Astrocyte (in vitro differentiated cells and primary cell): Measurements from ENCODE around the gene SORT1.

Experiments
- EZH2 ChIP-seq: IDR thresholded peaks from 2 replicates; pipeline ENCODE4 v1.6.1; 2012; ENCODE audit warnings: mild to moderate bottlenecking, low read length, inconsistent platforms; ENCODE audit not compliant: insufficient read depth
- TF ChIP-seq, protein P1 (sequence below): IDR thresholded peaks from 2 replicates; pipeline ENCODE4 v1.5.1; 2011; ENCODE audit warnings: low read depth, mild to moderate bottlenecking, inconsistent platforms, low read length, moderate library complexity; ENCODE audit not compliant: insufficient read depth

DNA sequence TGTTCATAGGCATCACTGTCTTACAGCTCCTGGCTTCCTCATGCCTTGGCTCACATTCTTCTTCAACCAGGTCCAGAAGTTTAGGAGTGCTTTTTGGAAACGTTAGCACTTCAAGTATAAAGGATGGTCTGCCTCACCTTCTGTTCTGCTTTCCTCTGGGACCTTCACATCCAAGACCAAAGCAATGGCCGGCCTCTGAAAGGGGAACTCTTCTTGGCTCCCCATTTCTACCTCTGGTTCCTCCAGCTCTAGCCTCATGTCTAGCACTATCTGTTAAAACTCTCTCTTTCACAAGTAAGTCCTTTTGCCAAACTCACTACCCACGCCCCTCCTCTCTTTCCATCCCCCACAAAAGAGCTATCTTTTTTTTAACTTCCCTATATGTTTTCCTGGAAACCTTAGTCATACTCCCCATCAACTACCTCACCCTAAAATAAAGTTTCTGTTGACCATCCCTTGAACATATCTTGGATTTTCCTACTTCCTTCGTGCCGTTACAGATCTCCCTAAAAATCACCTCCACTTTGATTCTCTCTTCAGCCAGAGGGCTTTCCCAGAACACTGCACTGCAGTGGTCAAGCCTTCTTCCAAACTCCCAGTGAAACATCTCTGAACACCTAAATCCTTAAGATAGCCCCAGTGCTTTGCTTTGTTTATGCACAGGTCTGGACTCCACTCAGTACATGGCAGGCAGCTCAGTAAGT, 7.9 kb downstream of the SORT1 start:
- TF ChIP-seq, protein P1, sequence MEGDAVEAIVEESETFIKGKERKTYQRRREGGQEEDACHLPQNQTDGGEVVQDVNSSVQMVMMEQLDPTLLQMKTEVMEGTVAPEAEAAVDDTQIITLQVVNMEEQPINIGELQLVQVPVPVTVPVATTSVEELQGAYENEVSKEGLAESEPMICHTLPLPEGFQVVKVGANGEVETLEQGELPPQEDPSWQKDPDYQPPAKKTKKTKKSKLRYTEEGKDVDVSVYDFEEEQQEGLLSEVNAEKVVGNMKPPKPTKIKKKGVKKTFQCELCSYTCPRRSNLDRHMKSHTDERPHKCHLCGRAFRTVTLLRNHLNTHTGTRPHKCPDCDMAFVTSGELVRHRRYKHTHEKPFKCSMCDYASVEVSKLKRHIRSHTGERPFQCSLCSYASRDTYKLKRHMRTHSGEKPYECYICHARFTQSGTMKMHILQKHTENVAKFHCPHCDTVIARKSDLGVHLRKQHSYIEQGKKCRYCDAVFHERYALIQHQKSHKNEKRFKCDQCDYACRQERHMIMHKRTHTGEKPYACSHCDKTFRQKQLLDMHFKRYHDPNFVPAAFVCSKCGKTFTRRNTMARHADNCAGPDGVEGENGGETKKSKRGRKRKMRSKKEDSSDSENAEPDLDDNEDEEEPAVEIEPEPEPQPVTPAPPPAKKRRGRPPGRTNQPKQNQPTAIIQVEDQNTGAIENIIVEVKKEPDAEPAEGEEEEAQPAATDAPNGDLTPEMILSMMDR = no peak
- TF ChIP-seq EZH2 = no peak
